Medulla oblongata (tissue), 1 donor: ENCODE results near the gene GPT2.
"Not testable (repeated sequence)": the region's sequence is repeated elsewhere in the genome, so short reads cannot be mapped to it uniquely, and the experiment has no call there.

Experiments used
- DNase-seq: peaks from one replicate; pipeline ENCODE4 v3.0.0-alpha.2; 2015; ENCODE audit errors: extremely low spot score

Gene GPT2

GRCh38 chr16:46920402-46921068 is 36.4 kb downstream of the GPT2 start:
- DNase-seq: peak; percentile 57

- DNase-seq: no peak
Measured at GRCh38 chr16:46922239-46922638, 38.1 kb downstream of the GPT2 start.

- DNase-seq: no peak
Measured at GRCh38 chr16:46923513-46924295, 39.5 kb downstream of the GPT2 start.

GRCh38 chr16:46924402-46924801 is 40.2 kb downstream of the GPT2 start:
- DNase-seq: no peak

- no peak for DNase-seq
Measured at GRCh38 chr16:46926470-46927225, 42.5 kb downstream of the GPT2 start.

- DNase-seq: peak; percentile 50
Measured at GRCh38 chr16:46927273-46927672, 43.1 kb downstream of the GPT2 start.

- peak; percentile 4 for DNase-seq
Measured at GRCh38 chr16:46928811-46929210, 44.6 kb downstream of the GPT2 start.

- peak; percentile 87 for DNase-seq
Measured at GRCh38 chr16:46929378-46930332, 45.5 kb downstream of the GPT2 start.

- DNase-seq: no peak
Measured at GRCh38 chr16:46930861-46931260, 46.7 kb downstream of the GPT2 start.

GRCh38 chr16:46932802-46933201 is 48.6 kb downstream of the GPT2 start:
- no peak for DNase-seq

GRCh38 chr16:46937536-46937935 is 53.4 kb downstream of the GPT2 start:
- no peak for DNase-seq

- DNase-seq: not testable (repeated sequence)
Measured at GRCh38 chr16:46944713-46945112, 60.6 kb downstream of the GPT2 start.

- peak; percentile 22 for DNase-seq
Measured at GRCh38 chr16:46947900-46948547, 63.9 kb downstream of the GPT2 start.

- DNase-seq: no peak
Measured at GRCh38 chr16:46948548-46949166, 64.5 kb downstream of the GPT2 start.

- DNase-seq: no peak
Measured at GRCh38 chr16:46949241-46949892, 65.2 kb downstream of the GPT2 start.

GRCh38 chr16:46950009-46950408 is 65.8 kb downstream of the GPT2 start:
- DNase-seq: no peak

GRCh38 chr16:46954562-46954961 is 70.4 kb downstream of the GPT2 start:
- DNase-seq: no peak

- no peak for DNase-seq
Measured at GRCh38 chr16:46961373-46962353, 77.5 kb downstream of the GPT2 start.

GRCh38 chr16:46962629-46963028 is 78.5 kb downstream of the GPT2 start:
- no peak for DNase-seq
